Osteoblast (primary cell): ENCODE results near the gene KLHL41. TPM values are rescaled to one million over a fixed set of nuclear protein-coding genes. Genes with fewer than 3 reads are reported as not detected.

ENCODE experiments used
- DNase-seq: peaks from one replicate; pipeline ENCODE4 v3.0.0; 2011; ENCODE audit warnings: low spot score, mixed read lengths; ENCODE audit not compliant: insufficient read length; ENCODE audit errors: missing footprints
- H2AFZ ChIP-seq: 2 replicates; pipeline ENCODE4 v1.6.0; 2011; ENCODE audit warnings: mild to moderate bottlenecking, low read length
- H3K27ac ChIP-seq: 2 replicates; pipeline ENCODE4 v1.5.1; 2011; ENCODE audit warnings: mild to moderate bottlenecking, low read depth, low read length, moderate library complexity
- H3K27me3 ChIP-seq: 2 replicates; pipeline ENCODE4 v1.6.0; 2012; ENCODE audit warnings: mild to moderate bottlenecking, control low read depth, inconsistent platforms, low read length, moderate library complexity; ENCODE audit not compliant: insufficient read depth
- H3K36me3 ChIP-seq: 2 replicates; pipeline ENCODE4 v1.5.1; 2011; ENCODE audit warnings: mild to moderate bottlenecking, low read length, control low read depth, moderate library complexity; ENCODE audit not compliant: insufficient read depth
- H3K4me1 ChIP-seq: 2 replicates; pipeline ENCODE4 v1.5.1; 2011; ENCODE audit warnings: mild to moderate bottlenecking, low read length, control low read depth, moderate library complexity; ENCODE audit not compliant: insufficient read depth
- H3K4me2 ChIP-seq: 2 replicates; pipeline ENCODE4 v1.6.0; 2011; ENCODE audit warnings: mild to moderate bottlenecking, low read length; ENCODE audit not compliant: insufficient read depth
- H3K4me3 ChIP-seq: fragments of 200-600 bp; sonication (generic); 3 replicates; pipeline ENCODE4 v1.5.1; 2012; ENCODE audit warnings: mild to moderate bottlenecking, low read length, inconsistent platforms; ENCODE audit not compliant: insufficient read depth
- H3K79me2 ChIP-seq: 2 replicates; pipeline ENCODE4 v1.6.0; 2012; ENCODE audit warnings: mild to moderate bottlenecking, low read length, control low read depth, inconsistent platforms; ENCODE audit not compliant: insufficient read depth
- H3K9me3 ChIP-seq: 2 replicates; pipeline ENCODE4 v1.5.1; 2011; ENCODE audit warnings: low read depth, low read length, control low read depth
- H4K20me1 ChIP-seq: 2 replicates; pipeline ENCODE4 v1.6.0; 2012; ENCODE audit warnings: mild to moderate bottlenecking, low read length, control low read depth; ENCODE audit not compliant: insufficient read depth
- CTCF ChIP-seq: IDR thresholded peaks from 2 replicates; pipeline ENCODE4 v1.5.1; 2011; ENCODE audit warnings: mild to moderate bottlenecking, low read depth, low read length, moderate library complexity; ENCODE audit errors: extremely low read depth
- total RNA-seq: library from RNA; depleted of rRNA; stranded (reverse); fragments of >200 nt; gene quantifications from 2 replicates; pipeline ENCODE4 v1.2.3, GENCODE V29; 2012

The KLHL41 gene
- total RNA-seq, 1 donor: 1.1 TPM

DNA sequence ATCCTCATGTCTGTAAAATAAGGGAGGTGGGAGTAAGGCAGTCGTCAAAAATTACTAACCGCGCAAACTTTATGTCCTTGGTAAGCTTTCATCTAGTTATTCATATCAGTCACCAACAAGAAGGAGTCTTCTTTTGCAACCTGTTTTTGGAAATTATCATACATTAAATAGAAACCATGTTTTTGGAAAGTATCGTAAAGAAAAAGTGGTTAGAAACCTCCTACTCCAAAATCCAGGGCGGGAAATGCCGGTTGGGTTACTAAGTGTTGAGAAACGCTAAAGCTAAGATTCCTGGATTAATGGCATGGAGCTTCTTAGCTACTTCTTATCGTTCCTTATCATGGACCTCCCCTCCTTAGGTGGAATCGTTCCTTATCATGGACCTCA is 29.4 kb upstream of the KLHL41 start:
- no peak for TF ChIP-seq CTCF
- no peaks in the 10 kb centered on the region for H3K36me3 ChIP-seq
- no peaks in the 10 kb centered on the region for H3K27me3 ChIP-seq
- H3K4me1 ChIP-seq: peaks cover 17% of the 10 kb centered on the region
- H3K9me3 ChIP-seq: no peaks in the 10 kb centered on the region
- H3K27ac ChIP-seq: peak overlapping the region; percentile 79
- no peak for DNase-seq
- H3K4me3 ChIP-seq: peak overlapping the region; percentile 95
- peak overlapping the region; percentile 100 for H2AFZ ChIP-seq
- peaks cover 8% of the 10 kb centered on the region for H3K79me2 ChIP-seq
- H3K4me2 ChIP-seq: peak overlapping the region; percentile 98
- no peaks in the 10 kb centered on the region for H4K20me1 ChIP-seq

GRCh38 chr2:169485650-169486138 is 23.8 kb upstream of the KLHL41 start:
- H3K27ac ChIP-seq: no peak overlapping the region
- TF ChIP-seq CTCF: no peak
- H3K4me3 ChIP-seq: no peak overlapping the region
- H3K9me3 ChIP-seq: no peaks in the 10 kb centered on the region
- peaks cover 9% of the 10 kb centered on the region for H3K36me3 ChIP-seq
- no peak overlapping the region for H3K4me2 ChIP-seq
- H2AFZ ChIP-seq: no peak overlapping the region
- no peak for DNase-seq
- H3K4me1 ChIP-seq: no peaks in the 10 kb centered on the region
- no peaks in the 10 kb centered on the region for H3K27me3 ChIP-seq
- H4K20me1 ChIP-seq: no peaks in the 10 kb centered on the region
- H3K79me2 ChIP-seq: no peaks in the 10 kb centered on the region

GRCh38 chr2:169486487-169486886 is 23.0 kb upstream of the KLHL41 start:
- Histone ChIP-seq H3K9me3 (no peaks in the 10 kb centered on the region), H3K4me1 (no peaks in the 10 kb centered on the region), H4K20me1 (no peaks in the 10 kb centered on the region), H3K79me2 (no peaks in the 10 kb centered on the region), H3K4me3 (no peak overlapping the region), H2AFZ (no peak overlapping the region), H3K27me3 (no peaks in the 10 kb centered on the region), H3K36me3 (peaks cover 9% of the 10 kb centered on the region), H3K27ac (no peak overlapping the region), H3K4me2 (no peak overlapping the region)
- no peak for TF ChIP-seq CTCF
- no peak for DNase-seq

GRCh38 chr2:169490834-169491233 is 18.7 kb upstream of the KLHL41 start:
- DNase-seq: no peak
- H3K27me3 ChIP-seq: no peaks in the 10 kb centered on the region
- H3K4me3 ChIP-seq: no peak overlapping the region
- no peak overlapping the region for H2AFZ ChIP-seq
- no peak for TF ChIP-seq CTCF
- no peak overlapping the region for H3K4me2 ChIP-seq
- no peak overlapping the region for H3K27ac ChIP-seq
- no peaks in the 10 kb centered on the region for H3K79me2 ChIP-seq
- peaks cover 9% of the 10 kb centered on the region for H3K36me3 ChIP-seq
- no peaks in the 10 kb centered on the region for H4K20me1 ChIP-seq
- H3K4me1 ChIP-seq: no peaks in the 10 kb centered on the region
- H3K9me3 ChIP-seq: no peaks in the 10 kb centered on the region
